NCI-H2171 treated with DMSO at 0.1 percent for 48 hours (cell line): Measurements from ENCODE around the gene GLRX3.
"Not testable (repeated sequence)": the region's sequence is repeated elsewhere in the genome, so short reads cannot be mapped to it uniquely, and the experiment has no call there.

Source experiments
- DNase-seq: peaks from one replicate; lab custom pipeline; 2025; lab: John Stamatoyannopoulos, UW

Gene GLRX3

GRCh38 chr10:130189608-130190054 lies 53.4 kb downstream of the GLRX3 start:
- DNase-seq = no peak

- peak; percentile 61 for DNase-seq
Measured at GRCh38 chr10:130190055-130190736, 54.0 kb downstream of the GLRX3 start.

- DNase-seq = no peak
Measured at GRCh38 chr10:130190737-130191115, 54.5 kb downstream of the GLRX3 start.

GRCh38 chr10:130191380-130191779 lies 55.2 kb downstream of the GLRX3 start:
- no peak for DNase-seq

GRCh38 chr10:130192276-130192848 lies 56.2 kb downstream of the GLRX3 start:
- no peak for DNase-seq

- DNase-seq = no peak
Measured at GRCh38 chr10:130193033-130193432, 56.8 kb downstream of the GLRX3 start.

- DNase-seq = no peak
Measured at GRCh38 chr10:130193493-130194193, 57.5 kb downstream of the GLRX3 start.

- no peak for DNase-seq
Measured at GRCh38 chr10:130194194-130194990, 58.2 kb downstream of the GLRX3 start.

GRCh38 chr10:130194991-130195645 lies 58.9 kb downstream of the GLRX3 start:
- no peak for DNase-seq

- DNase-seq = no peak
Measured at GRCh38 chr10:130195746-130196294, 59.6 kb downstream of the GLRX3 start.

- no peak for DNase-seq
Measured at GRCh38 chr10:130196511-130197487, 60.6 kb downstream of the GLRX3 start.

- DNase-seq = no peak
Measured at GRCh38 chr10:130198651-130199050, 62.5 kb downstream of the GLRX3 start.

- no peak for DNase-seq
Measured at GRCh38 chr10:130200179-130201042, 64.2 kb downstream of the GLRX3 start.

- no peak for DNase-seq
Measured at GRCh38 chr10:130201043-130201380, 64.8 kb downstream of the GLRX3 start.

GRCh38 chr10:130202150-130202549 lies 66.0 kb downstream of the GLRX3 start:
- not testable (repeated sequence) for DNase-seq

- DNase-seq = peak; percentile 51
Measured at GRCh38 chr10:130202984-130203621, 66.9 kb downstream of the GLRX3 start.

GRCh38 chr10:130203626-130204025 lies 67.4 kb downstream of the GLRX3 start:
- DNase-seq = no peak

GRCh38 chr10:130206216-130206737 lies 70.1 kb downstream of the GLRX3 start:
- DNase-seq = no peak

- no peak for DNase-seq
Measured at GRCh38 chr10:130207205-130207604, 71.0 kb downstream of the GLRX3 start.
